ENCODE data around the gene CENPH. TPM values are rescaled to one million over a fixed set of nuclear protein-coding genes. Genes with fewer than 3 reads are reported as not detected.

Gene CENPH
- total and polyA plus RNA-seq, 2 experiments from 2014 or later: 11.0 to 14.7 TPM

- Histone ChIP-seq H3K9me2 (ENCODE audit: insufficient read depth) (no peaks in the 10 kb centered on the region), H3K27me3 (replicated peaks; ENCODE audit: insufficient read depth) (no peaks in the 10 kb centered on the region), H3K9ac (no peak overlapping the region), H3K4me1 (ENCODE audit: insufficient read depth) (no peaks in the 10 kb centered on the region), H3K79me2 (ENCODE audit: insufficient read depth) (no peaks in the 10 kb centered on the region), H3F3A (ENCODE audit: insufficient read depth) (no peaks in the 10 kb centered on the region), H3K4me3 (no peak overlapping the region), H3K4me2 (ENCODE audit: unreplicated experiment) (no peak overlapping the region), H3K9me3 (ENCODE audit: low read depth) (no peaks in the 10 kb centered on the region), H3K27ac (no peak overlapping the region), H2AFZ (no peak overlapping the region), H4K20me1 (ENCODE audit: insufficient read depth) (no peaks in the 10 kb centered on the region), H3K36me3 (ENCODE audit: low read depth) (no peaks in the 10 kb centered on the region)
- in situ Hi-C loops (cut with MboI): no loop called here
- 81 to 92% methylated on average over 2 of the region's 2 CpGs for WGBS, 2 experiments (ENCODE audit: low coverage in 1 of 2, low lambda C conversion rate in 2 of 2, missing lambda C conversion rate in 2 of 2)
- TF ChIP-seq EZH2 (IDR thresholded peaks at IDR 0.05; ENCODE audit: insufficient read depth, poor library complexity, severe bottlenecking): no peak
- TF ChIP-seq EZH2phosphoT487 (IDR thresholded peaks at IDR 0.05; ENCODE audit: insufficient read depth, low read depth): no peak
- DNase-seq: no peak
Observed at GRCh38 chr5:69148981-69149675, 40.3 kb upstream of the CENPH start.

- Histone ChIP-seq H3K36me3 (ENCODE audit: low read depth) (no peaks in the 10 kb centered on the region), H3K27ac (no peak overlapping the region), H3K27me3 (replicated peaks; ENCODE audit: insufficient read depth) (no peaks in the 10 kb centered on the region), H3K4me3 (no peak overlapping the region), H3K79me2 (ENCODE audit: insufficient read depth) (no peaks in the 10 kb centered on the region), H3K9ac (no peak overlapping the region), H4K20me1 (ENCODE audit: insufficient read depth) (no peaks in the 10 kb centered on the region), H3F3A (ENCODE audit: insufficient read depth) (no peaks in the 10 kb centered on the region), H3K9me3 (ENCODE audit: low read depth) (no peaks in the 10 kb centered on the region), H2AFZ (no peak overlapping the region), H3K9me2 (ENCODE audit: insufficient read depth) (no peaks in the 10 kb centered on the region), H3K4me1 (ENCODE audit: insufficient read depth) (no peaks in the 10 kb centered on the region), H3K4me2 (ENCODE audit: unreplicated experiment) (no peak overlapping the region)
- in situ Hi-C loops (cut with MboI): no loop called here
- no peak for DNase-seq
- 80 to 81% methylated on average over 5 of the region's 5 CpGs for WGBS, 2 experiments (ENCODE audit: low coverage in 1 of 2, low lambda C conversion rate in 2 of 2, missing lambda C conversion rate in 2 of 2)
- TF ChIP-seq EZH2 (IDR thresholded peaks at IDR 0.05; ENCODE audit: insufficient read depth, poor library complexity, severe bottlenecking) (no peak), EZH2phosphoT487 (IDR thresholded peaks at IDR 0.05; ENCODE audit: insufficient read depth, low read depth) (no peak)
Observed at GRCh38 chr5:69149676-69150010, 39.7 kb upstream of the CENPH start.

GRCh38 chr5:69152731-69153130, 36.7 kb upstream of the CENPH start:
- no peak overlapping the region for H3K9ac ChIP-seq
- no peak for TF ChIP-seq EZH2 (IDR thresholded peaks at IDR 0.05; ENCODE audit: insufficient read depth, poor library complexity, severe bottlenecking)
- no peak for TF ChIP-seq EZH2phosphoT487 (IDR thresholded peaks at IDR 0.05; ENCODE audit: insufficient read depth, low read depth)
- no peak overlapping the region for H3K4me3 ChIP-seq
- H3K4me2 ChIP-seq (ENCODE audit: unreplicated experiment): no peak overlapping the region
- no peaks in the 10 kb centered on the region for H3K9me2 ChIP-seq (ENCODE audit: insufficient read depth)
- no peaks in the 10 kb centered on the region for H3K79me2 ChIP-seq (ENCODE audit: insufficient read depth)
- in situ Hi-C loops (cut with MboI): no loop called here
- 68 to 74% methylated on average over 3 of the region's 3 CpGs for WGBS, 2 experiments (ENCODE audit: low coverage in 1 of 2, low lambda C conversion rate in 2 of 2, missing lambda C conversion rate in 2 of 2)
- H3K36me3 ChIP-seq (ENCODE audit: low read depth): no peaks in the 10 kb centered on the region
- H3F3A ChIP-seq (ENCODE audit: insufficient read depth): no peaks in the 10 kb centered on the region
- no peak for DNase-seq
- H2AFZ ChIP-seq: no peak overlapping the region
- H3K4me1 ChIP-seq (ENCODE audit: insufficient read depth): no peaks in the 10 kb centered on the region
- no peaks in the 10 kb centered on the region for H4K20me1 ChIP-seq (ENCODE audit: insufficient read depth)
- H3K9me3 ChIP-seq (ENCODE audit: low read depth): no peaks in the 10 kb centered on the region
- no peak overlapping the region for H3K27ac ChIP-seq
- no peaks in the 10 kb centered on the region for H3K27me3 ChIP-seq (replicated peaks; ENCODE audit: insufficient read depth)

GRCh38 chr5:69156456-69156855, 32.9 kb upstream of the CENPH start:
- no peak overlapping the region for H2AFZ ChIP-seq
- no peaks in the 10 kb centered on the region for H4K20me1 ChIP-seq (ENCODE audit: insufficient read depth)
- H3K79me2 ChIP-seq (ENCODE audit: insufficient read depth): no peaks in the 10 kb centered on the region
- H3K9ac ChIP-seq: no peak overlapping the region
- in situ Hi-C loops (cut with MboI): no loop called here
- H3K9me2 ChIP-seq (ENCODE audit: insufficient read depth): no peaks in the 10 kb centered on the region
- WGBS, 2 experiments (ENCODE audit: low coverage in 1 of 2, low lambda C conversion rate in 2 of 2, missing lambda C conversion rate in 2 of 2): 96% methylated on average over 11 of the region's 11 CpGs
- H3K4me2 ChIP-seq (ENCODE audit: unreplicated experiment): no peak overlapping the region
- no peaks in the 10 kb centered on the region for H3K9me3 ChIP-seq (ENCODE audit: low read depth)
- no peaks in the 10 kb centered on the region for H3K36me3 ChIP-seq (ENCODE audit: low read depth)
- no peak for TF ChIP-seq EZH2 (IDR thresholded peaks at IDR 0.05; ENCODE audit: insufficient read depth, poor library complexity, severe bottlenecking)
- no peak for TF ChIP-seq EZH2phosphoT487 (IDR thresholded peaks at IDR 0.05; ENCODE audit: insufficient read depth, low read depth)
- no peaks in the 10 kb centered on the region for H3K4me1 ChIP-seq (ENCODE audit: insufficient read depth)
- no peak for DNase-seq
- no peak overlapping the region for H3K27ac ChIP-seq
- H3K27me3 ChIP-seq (replicated peaks; ENCODE audit: insufficient read depth): no peaks in the 10 kb centered on the region
- no peak overlapping the region for H3K4me3 ChIP-seq
- H3F3A ChIP-seq (ENCODE audit: insufficient read depth): no peaks in the 10 kb centered on the region
